Activated CD4-positive, alpha-beta memory T cell treated with anti-CD3 and anti-CD28 coated beads, Interleukin-2, amount 10 ng/mL, durations not matched to agents 7 days and 5 days (primary cell): Measurements from ENCODE around the gene SLC7A6OS. TPM values are rescaled to one million over a fixed set of nuclear protein-coding genes. Genes with fewer than 3 reads are reported as not detected.
A peak's percentile ranks its signal among the peaks of the same experiment; 100 is the strongest.

Source experiments
- CTCF ChIA-PET: fragments of 350-600 bp; sonication (Branson Sonifier 250); formaldehyde crosslinking; loops from one replicate; lab custom pipeline; 2021; ENCODE audit warnings: antibody characterized with exemption, inconsistent platforms; lab: Charles Lee
- POLR2A ChIA-PET: fragments of 350-600 bp; sonication (Branson Sonifier 250); formaldehyde crosslinking; loops from one replicate; lab custom pipeline; 2021; ENCODE audit warnings: antibody characterized with exemption; lab: Charles Lee
- DNase-seq: peaks from one replicate; pipeline ENCODE4 v3.0.0-alpha.2; 2020
- H3K27ac Mint-ChIP-seq: one replicate; pipeline ENCODE4 v1.8.0; 2021; ENCODE audit warnings: mild to moderate bottlenecking, mixed read lengths
- H3K27me3 Mint-ChIP-seq: one replicate; pipeline ENCODE4 v1.8.0; 2021; ENCODE audit warnings: mixed read lengths
- H3K36me3 Mint-ChIP-seq: one replicate; pipeline ENCODE4 v1.8.0; 2021; ENCODE audit warnings: low read depth, mixed read lengths
- H3K4me1 Mint-ChIP-seq: one replicate; pipeline ENCODE4 v1.8.0; 2021; ENCODE audit warnings: mixed read lengths
- H3K4me3 Mint-ChIP-seq: one replicate; pipeline ENCODE4 v1.8.0; 2021; ENCODE audit warnings: mild to moderate bottlenecking, mixed read lengths
- H3K9me3 Mint-ChIP-seq: one replicate; pipeline ENCODE4 v1.8.0; 2021; ENCODE audit warnings: mixed read lengths
- total RNA-seq, 2 experiments: library from RNA; stranded (reverse); gene quantifications; one replicate each; pipeline ENCODE4 v1.2.3, GENCODE V29; 2021

SLC7A6OS gene
- total RNA-seq, 2 experiments from 2014 or later, result 30.4 to 31.2 TPM

GRCh38 chr16:68273459-68273858 lies 37.3 kb downstream of the SLC7A6OS start:
- no peaks in the 10 kb centered on the region for H3K9me3 Mint-ChIP-seq
- no peak for DNase-seq
- H3K4me3 Mint-ChIP-seq, result no peak overlapping the region
- peaks cover 75% of the 10 kb centered on the region for H3K4me1 Mint-ChIP-seq
- POLR2A ChIA-PET, result interaction anchor here (1.1 to 2.2 kb wide), 9 partner anchors 10 to 37 kb away, joined by 4 to 28 read pairs (median 8); partner anchors contain the start of genes PRMT7, SLC7A6 and SLC7A6OS
- peak overlapping the region; percentile 91 for H3K27ac Mint-ChIP-seq
- CTCF ChIA-PET, result interaction anchor here (1.1 to 9.5 kb wide), 4 partner anchors 10 to 54 kb away, joined by 3 to 96 read pairs (median 27); partner anchors contain the start of gene SLC7A6
- peaks cover 55% of the 10 kb centered on the region for H3K36me3 Mint-ChIP-seq
- no peaks in the 10 kb centered on the region for H3K27me3 Mint-ChIP-seq

DNA sequence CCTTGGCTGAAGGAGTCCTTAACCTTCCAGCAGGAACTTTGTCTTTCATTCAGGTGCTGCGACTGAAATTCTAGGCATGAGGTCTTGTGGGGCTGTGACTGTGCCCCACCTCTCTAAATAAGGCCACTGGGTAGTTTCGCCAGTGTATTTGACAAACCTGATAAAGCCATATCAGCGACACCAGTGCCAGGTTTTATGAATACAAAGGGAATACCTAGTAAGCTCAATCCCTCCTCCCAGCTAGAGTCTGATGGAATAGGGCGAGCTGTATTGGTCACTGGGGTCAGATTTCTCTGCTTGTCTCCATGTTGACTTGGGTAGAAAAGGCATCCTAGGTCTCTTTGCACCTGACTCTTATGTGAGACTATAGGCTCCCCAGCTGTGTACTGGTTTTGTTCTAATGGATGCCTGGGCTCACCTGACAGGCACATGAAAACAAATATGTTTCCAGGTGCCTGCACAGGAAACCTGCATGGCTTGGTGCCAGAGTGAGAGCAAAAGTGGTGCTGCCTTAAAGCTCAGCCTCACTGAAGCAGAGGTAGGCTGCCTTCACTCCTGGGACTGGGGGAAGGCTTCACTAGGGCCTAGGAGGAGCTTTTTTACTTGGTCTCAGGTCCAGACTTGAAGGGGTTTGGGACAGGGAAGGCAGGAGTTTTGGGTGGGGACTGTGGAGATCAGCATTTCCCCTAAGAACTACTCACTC lies 38.1 kb downstream of the SLC7A6OS start:
- ChIA-PET CTCF (interaction anchor here (0.8 to 9.5 kb wide), 5 partner anchors 10 to 55 kb away, joined by 3 to 96 read pairs (median 8); partner anchors contain the start of gene SLC7A6), POLR2A (interaction anchor here (1.1 to 2.2 kb wide), 7 partner anchors 9 to 38 kb away, joined by 4 to 28 read pairs (median 9); partner anchors contain the start of genes PRMT7, SLC7A6 and SLC7A6OS)
- Mint-ChIP-seq H3K27me3 (no peaks in the 10 kb centered on the region), H3K36me3 (peaks cover 61% of the 10 kb centered on the region), H3K9me3 (no peaks in the 10 kb centered on the region), H3K4me3 (no peak overlapping the region), H3K4me1 (peaks cover 83% of the 10 kb centered on the region), H3K27ac (peak overlapping the region; percentile 91)
- peak; percentile 36 for DNase-seq

DNA sequence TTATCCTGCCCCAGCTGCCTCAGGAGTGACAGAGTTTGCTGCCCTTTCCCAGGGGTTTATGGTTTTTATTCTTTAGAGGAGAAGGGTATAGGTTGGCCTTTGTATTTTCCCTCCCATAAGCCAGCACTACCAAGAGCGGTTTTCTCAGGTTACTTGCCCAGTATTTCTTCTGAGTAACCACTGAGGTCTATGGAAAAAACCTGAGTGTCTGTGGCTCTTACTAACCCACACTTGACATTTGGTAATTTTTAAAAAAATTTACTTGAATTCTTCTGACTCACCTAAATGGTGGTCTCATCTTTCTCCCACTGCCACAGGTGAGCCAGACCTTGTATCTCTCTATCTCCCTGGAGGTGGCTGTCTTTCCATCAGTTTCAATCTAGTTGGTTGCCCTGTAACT lies 40.4 kb downstream of the SLC7A6OS start:
- no peaks in the 10 kb centered on the region for H3K27me3 Mint-ChIP-seq
- H3K9me3 Mint-ChIP-seq, result no peaks in the 10 kb centered on the region
- peak overlapping the region; percentile 56 for H3K27ac Mint-ChIP-seq
- H3K4me1 Mint-ChIP-seq, result peaks cover 84% of the 10 kb centered on the region
- no peak for DNase-seq
- H3K36me3 Mint-ChIP-seq, result peaks cover 63% of the 10 kb centered on the region
- no peak overlapping the region for H3K4me3 Mint-ChIP-seq
- ChIA-PET POLR2A (interaction anchor here (1.0 to 1.6 kb wide), 3 partner anchors 11 to 40 kb away, joined by 3 to 5 read pairs (median 3); partner anchors contain the start of genes PLA2G15, PRMT7 and SLC7A6OS), CTCF (interaction anchor here (1.0 to 6.9 kb wide), 4 partner anchors 8 to 58 kb away, joined by 4 to 46 read pairs (median 6); no protein-coding TSS in a partner anchor)

- no peak for DNase-seq
- ChIA-PET POLR2A (interaction anchor here (0.7 to 1.6 kb wide), 3 partner anchors 20 to 41 kb away, joined by 3 to 5 read pairs (median 3); partner anchors contain the start of genes PLA2G15, PRMT7 and SLC7A6OS), CTCF (interaction anchor here (1.0 to 6.9 kb wide), 4 partner anchors 8 to 59 kb away, joined by 4 to 46 read pairs (median 6); no protein-coding TSS in a partner anchor)
- H3K9me3 Mint-ChIP-seq, result no peaks in the 10 kb centered on the region
- peaks cover 82% of the 10 kb centered on the region for H3K4me1 Mint-ChIP-seq
- H3K4me3 Mint-ChIP-seq, result no peak overlapping the region
- no peaks in the 10 kb centered on the region for H3K27me3 Mint-ChIP-seq
- H3K27ac Mint-ChIP-seq, result peak overlapping the region; percentile 10
- peaks cover 60% of the 10 kb centered on the region for H3K36me3 Mint-ChIP-seq
These were observed 41.0 kb downstream of the SLC7A6OS start for GRCh38 chr16:68269793-68270192.

DNA sequence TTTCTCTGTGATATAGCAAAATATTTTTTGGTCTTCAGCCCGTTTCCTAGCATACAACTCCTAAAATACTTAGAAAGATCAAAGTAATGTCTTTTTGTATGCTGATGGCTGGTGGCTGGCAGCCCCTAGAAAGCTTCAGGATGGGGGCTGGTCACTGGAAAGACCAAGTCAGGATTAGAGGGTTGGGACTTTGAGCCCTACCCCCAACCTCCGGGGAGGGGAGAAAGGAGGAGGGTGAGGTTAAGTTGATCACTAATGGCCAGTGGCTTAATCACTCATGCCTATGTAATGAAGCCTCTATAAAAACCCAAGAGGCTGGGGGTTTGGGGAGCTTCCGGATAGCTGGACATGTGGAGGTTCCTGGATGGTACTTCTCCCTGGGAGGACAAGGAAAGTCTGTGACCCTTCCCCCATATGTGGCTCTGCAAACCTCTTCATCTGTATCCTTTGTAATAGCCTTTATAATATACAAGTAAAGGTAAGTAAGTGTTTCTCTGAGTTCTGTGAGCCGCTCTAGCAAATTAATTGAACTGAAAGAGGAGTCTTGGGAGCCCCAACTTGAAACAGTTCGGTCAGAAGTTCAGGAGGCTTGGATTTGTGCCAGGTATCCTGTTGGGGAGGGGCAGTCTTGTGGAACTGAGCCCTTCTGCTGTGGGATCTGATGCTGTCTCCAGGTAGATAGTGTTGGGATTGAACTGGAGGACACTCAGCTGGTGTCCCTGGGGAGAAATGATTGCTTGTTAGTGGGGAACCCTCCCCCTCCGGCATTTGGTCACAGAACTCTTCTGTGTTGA lies 42.9 kb downstream of the SLC7A6OS start:
- DNase-seq, result no peak
- H3K4me1 Mint-ChIP-seq, result peaks cover 72% of the 10 kb centered on the region
- ChIA-PET POLR2A (interaction anchor here (0.8 to 1.5 kb wide), 4 partner anchors 10 to 43 kb away, joined by 3 to 5 read pairs (median 4); partner anchors contain the start of genes PRMT7 and SLC7A6OS), CTCF (no interaction called here)
- no peaks in the 10 kb centered on the region for H3K9me3 Mint-ChIP-seq
- peak overlapping the region; percentile 53 for H3K27ac Mint-ChIP-seq
- no peak overlapping the region for H3K4me3 Mint-ChIP-seq
- H3K27me3 Mint-ChIP-seq, result no peaks in the 10 kb centered on the region
- H3K36me3 Mint-ChIP-seq, result peaks cover 45% of the 10 kb centered on the region

DNA sequence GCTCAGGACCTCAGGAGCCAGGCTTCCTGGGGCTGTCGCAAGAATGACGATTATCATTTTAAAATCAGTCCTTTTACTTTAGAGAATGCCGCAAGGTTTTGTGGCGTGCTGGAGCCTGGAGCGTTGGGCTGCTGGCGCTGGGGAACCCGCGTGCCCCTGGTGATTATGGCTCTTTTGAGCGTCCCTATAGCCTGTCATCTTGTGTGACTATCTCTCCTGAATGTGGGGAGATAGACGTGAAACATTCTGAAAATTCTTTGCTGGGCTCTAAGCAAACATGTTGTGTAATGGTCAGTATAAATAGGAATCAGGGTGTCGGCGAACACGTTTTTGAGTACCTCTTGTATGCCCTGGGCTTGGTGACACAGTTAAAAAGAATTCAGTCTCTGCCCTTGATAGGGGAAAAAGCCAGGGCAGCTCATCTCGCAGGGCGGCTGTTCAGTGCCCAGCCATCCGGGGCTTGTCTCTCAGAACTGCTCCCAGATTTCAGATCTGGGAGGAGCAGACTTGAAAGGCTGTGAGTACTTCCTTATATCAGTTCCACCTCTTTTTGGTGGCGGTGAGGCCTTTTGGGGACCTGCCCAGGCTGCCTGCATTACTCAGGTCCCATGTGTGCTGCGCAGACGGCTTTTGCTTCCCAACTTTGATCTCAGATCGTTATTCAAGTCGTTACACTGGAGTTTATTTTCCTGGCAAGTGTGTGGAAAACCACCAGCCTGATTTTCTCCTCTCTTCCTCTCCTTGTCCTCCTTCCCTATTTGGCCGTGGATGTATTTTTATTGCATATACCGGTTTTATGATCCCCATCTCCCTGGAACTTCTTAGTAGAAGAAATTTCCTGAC lies 45.4 kb downstream of the SLC7A6OS start:
- peaks cover 30% of the 10 kb centered on the region for H3K36me3 Mint-ChIP-seq
- CTCF ChIA-PET, result interaction anchor here (1.3 to 7.5 kb wide), 6 partner anchors 11 to 265 kb away, joined by 4 to 285 read pairs (median 108); partner anchors contain the start of genes PRMT7 and SLC7A6OS
- H3K27me3 Mint-ChIP-seq, result no peaks in the 10 kb centered on the region

DNA sequence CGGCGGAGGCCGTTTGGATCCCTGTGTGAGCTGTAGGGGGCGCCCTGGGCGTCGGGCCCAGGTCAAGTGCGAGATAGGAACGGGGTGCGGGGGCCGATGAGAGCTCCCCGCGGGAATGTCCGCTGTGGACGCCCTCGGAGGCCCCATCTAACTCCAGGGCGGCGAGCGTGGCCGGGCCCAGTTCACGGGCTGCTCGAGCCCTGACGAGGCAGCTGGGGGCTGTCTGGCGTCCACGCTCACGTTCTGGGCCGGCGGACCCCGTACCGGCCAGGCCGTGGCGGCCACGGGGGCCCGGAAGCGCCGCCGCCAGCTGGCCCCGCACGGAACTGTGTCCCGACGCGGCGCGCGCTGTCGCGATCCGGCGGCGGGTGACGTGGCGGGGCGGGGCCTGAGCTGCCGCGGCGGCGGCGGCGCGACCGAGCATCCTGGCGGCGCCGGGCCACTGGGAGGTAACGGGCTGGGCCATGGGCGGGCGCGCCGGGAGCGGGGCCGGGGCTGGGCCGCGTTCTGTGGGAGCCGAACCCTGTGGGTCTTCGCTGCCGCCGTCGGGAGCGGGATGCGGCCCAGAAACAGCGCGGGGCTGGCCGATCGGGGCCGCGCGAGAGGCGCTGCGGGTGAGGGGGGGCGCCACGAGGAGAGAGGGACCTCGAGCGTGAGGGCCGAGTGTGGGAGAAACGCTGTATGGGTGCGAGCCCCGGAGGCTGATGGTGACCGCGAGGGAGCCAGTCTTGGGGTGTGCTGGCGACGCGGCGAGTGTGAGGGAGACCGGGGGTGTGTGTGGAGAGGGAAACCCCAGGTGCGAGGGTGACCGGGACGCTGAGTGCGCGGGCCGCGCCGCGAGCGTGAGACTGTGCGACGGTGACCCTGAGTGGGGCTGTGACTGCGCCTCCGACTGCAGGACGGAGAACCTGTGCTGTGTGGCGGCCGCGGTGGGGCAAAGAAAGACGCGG lies 46.3 kb downstream of the SLC7A6OS start, which contains the start of gene SLC7A6:
Gene SLC7A6, plus strand, starts transcription at position 399 of the 950 bp plus-strand sequence. CDS start 10,201 bp downstream, outside the sequence.
- Mint-ChIP-seq H3K4me1 (peaks cover 48% of the 10 kb centered on the region), H3K27me3 (no peaks in the 10 kb centered on the region), H3K9me3 (no peaks in the 10 kb centered on the region), H3K4me3 (peak within 1 kb of the TSS; percentile 98), H3K27ac (peak within 1 kb of the TSS; percentile 93), H3K36me3 (peaks cover 27% of the 10 kb centered on the region)
- peak; percentile 87 for DNase-seq
- ChIA-PET CTCF (interaction anchor here (0.5 to 7.5 kb wide), 29 partner anchors 9 to 924 kb away, joined by 3 to 285 read pairs (median 5); partner anchors contain the start of genes ESRP2, PLA2G15, PRMT7 and SLC7A6OS), POLR2A (interaction anchor here (0.7 to 5.0 kb wide), 26 partner anchors 8 to 596 kb away, joined by 3 to 64 read pairs (median 5); partner anchors contain the start of genes NFATC3, PLA2G15, PRMT7 and SLC7A6OS)

More for the DNA sequence above, 45.4 kb downstream of the SLC7A6OS start:
- POLR2A ChIA-PET, result interaction anchor here (3.4 to 5.0 kb wide), 3 partner anchors 17 to 46 kb away, joined by 58 to 64 read pairs (median 59); partner anchors contain the start of genes PRMT7 and SLC7A6OS
- Mint-ChIP-seq H3K27ac (peak overlapping the region; percentile 91), H3K4me3 (peak overlapping the region; percentile 98), H3K4me1 (peaks cover 56% of the 10 kb centered on the region), H3K9me3 (no peaks in the 10 kb centered on the region)
- DNase-seq, result peak; percentile 48

DNA sequence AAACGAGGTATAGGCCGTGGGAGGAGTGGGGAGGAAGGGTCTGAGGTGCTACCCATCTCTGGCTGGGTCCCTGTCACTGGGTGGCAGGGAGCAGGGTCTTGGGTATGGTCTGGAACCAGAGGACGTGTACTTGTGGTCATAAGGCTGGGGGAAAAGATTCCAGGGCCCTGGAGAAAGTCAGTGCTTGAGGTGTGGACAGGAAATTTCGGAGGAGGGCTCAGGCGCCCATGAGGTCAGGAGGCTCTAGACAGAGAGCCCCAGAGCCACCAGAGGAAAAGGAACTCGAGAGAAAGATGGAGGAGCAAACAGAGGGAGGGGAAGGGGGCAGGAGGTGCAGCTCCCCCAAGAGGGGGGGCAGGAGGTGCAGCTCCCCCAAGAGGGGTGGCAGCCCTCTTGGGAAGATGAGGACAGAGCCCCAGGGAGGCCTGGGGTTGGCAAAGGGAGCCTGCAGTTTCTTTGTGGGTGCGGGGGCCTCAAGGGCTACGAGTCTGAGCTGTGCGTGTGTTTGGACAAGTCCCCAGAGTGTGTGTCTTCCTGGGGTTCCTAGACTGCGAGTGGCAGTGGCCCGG lies 47.1 kb downstream of the SLC7A6OS start:
- DNase-seq, result no peak
- Mint-ChIP-seq H3K27ac (peak overlapping the region; percentile 93), H3K4me1 (peaks cover 43% of the 10 kb centered on the region), H3K4me3 (peak overlapping the region; percentile 86), H3K27me3 (no peaks in the 10 kb centered on the region), H3K36me3 (peaks cover 22% of the 10 kb centered on the region), H3K9me3 (no peaks in the 10 kb centered on the region)
- ChIA-PET CTCF (interaction anchor here (0.5 to 7.5 kb wide), 26 partner anchors 9 to 925 kb away, joined by 3 to 285 read pairs (median 8); partner anchors contain the start of genes ESRP2, PLA2G15, PRMT7 and SLC7A6OS), POLR2A (interaction anchor here (0.7 to 5.0 kb wide), 26 partner anchors 9 to 596 kb away, joined by 3 to 64 read pairs (median 5); partner anchors contain the start of genes NFATC3, PLA2G15, PRMT7 and SLC7A6OS)

DNA sequence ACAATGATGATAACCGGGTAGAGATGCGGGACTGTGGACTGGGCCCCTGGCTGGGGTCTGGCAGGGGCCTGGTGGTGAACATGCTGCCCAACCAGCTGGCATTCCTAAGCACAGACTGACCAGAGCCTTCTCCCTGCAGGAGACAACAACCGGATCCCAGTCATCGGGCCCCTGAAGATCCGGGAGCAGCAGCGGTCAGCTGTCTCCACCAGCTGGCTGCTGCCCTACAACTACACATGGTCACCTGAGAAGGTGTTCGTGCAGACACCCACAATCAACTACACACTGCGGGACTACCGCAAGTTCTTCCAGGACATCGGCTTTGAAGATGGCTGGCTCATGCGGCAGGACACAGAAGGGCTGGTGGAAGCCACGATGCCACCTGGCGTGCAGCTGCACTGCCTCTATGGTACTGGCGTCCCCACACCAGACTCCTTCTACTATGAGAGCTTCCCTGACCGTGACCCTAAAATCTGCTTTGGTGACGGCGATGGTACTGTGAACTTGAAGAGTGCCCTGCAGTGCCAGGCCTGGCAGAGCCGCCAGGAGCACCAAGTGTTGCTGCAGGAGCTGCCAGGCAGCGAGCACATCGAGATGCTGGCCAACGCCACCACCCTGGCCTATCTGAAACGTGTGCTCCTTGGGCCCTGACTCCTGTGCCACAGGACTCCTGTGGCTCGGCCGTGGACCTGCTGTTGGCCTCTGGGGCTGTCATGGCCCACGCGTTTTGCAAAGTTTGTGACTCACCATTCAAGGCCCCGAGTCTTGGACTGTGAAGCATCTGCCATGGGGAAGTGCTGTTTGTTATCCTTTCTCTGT lies 51.5 kb downstream of the SLC7A6OS start:
- ChIA-PET POLR2A (interaction anchor here (0.9 to 2.2 kb wide), 4 partner anchors 7 to 68 kb away, joined by 3 to 7 read pairs (median 4); partner anchors contain the start of genes PLA2G15, PRMT7 and SLC7A6OS), CTCF (interaction anchor here (0.6 to 7.5 kb wide), 7 partner anchors 15 to 1989 kb away, joined by 3 to 285 read pairs (median 8); no protein-coding TSS in a partner anchor)
- Mint-ChIP-seq H3K27me3 (no peaks in the 10 kb centered on the region), H3K4me1 (peaks cover 17% of the 10 kb centered on the region), H3K9me3 (no peaks in the 10 kb centered on the region), H3K36me3 (peaks cover 3% of the 10 kb centered on the region), H3K27ac (no peak overlapping the region), H3K4me3 (no peak overlapping the region)
- DNase-seq, result no peak
